Large intestine (tissue), 3 donors: ENCODE data around the gene CTSD. TPM values are rescaled to one million over a fixed set of nuclear protein-coding genes. Genes with fewer than 3 reads are reported as not detected.

ENCODE experiments used
- DNase-seq, 2 donors: peaks; one replicate each; pipeline versions ENCODE4 v3.0.0 to v3.0.0-alpha.2; 2013
- H3K27ac ChIP-seq: one replicate; pipeline ENCODE4 v1.5.1; 2013; ENCODE audit warnings: low read length
- H3K27me3 ChIP-seq: 2 replicates; pipeline ENCODE4 v1.6.1; 2013; ENCODE audit warnings: low read length; ENCODE audit not compliant: control insufficient read depth, insufficient read depth
- H3K36me3 ChIP-seq: 2 replicates; pipeline ENCODE4 v1.6.1; 2013; ENCODE audit warnings: low read length; ENCODE audit not compliant: control insufficient read depth, insufficient read depth
- H3K4me1 ChIP-seq: one replicate; pipeline ENCODE4 v1.6.1; 2013; ENCODE audit warnings: low read length; ENCODE audit not compliant: control insufficient read depth, insufficient read depth
- H3K4me3 ChIP-seq: one replicate; pipeline ENCODE4 v1.5.1; 2013; ENCODE audit warnings: low read length
- H3K9me3 ChIP-seq: one replicate; pipeline ENCODE4 v1.6.1; 2013; ENCODE audit warnings: mild to moderate bottlenecking, low read depth, low read length, moderate library complexity; ENCODE audit not compliant: control insufficient read depth
- WGBS: methylation state at CpG from one replicate; pipeline ENCODE4 v1.1.5; 2013; ENCODE audit warnings: low lambda C conversion rate; ENCODE audit not compliant: insufficient coverage; 5-methylcytosine and 5-hydroxymethylcytosine counted together
- polyA plus RNA-seq: library from polyadenylated mRNA; unstranded; fragments of 120-200 nt; gene quantifications from one replicate; pipeline ENCODE4 v1.2.1, GENCODE V29; 2013

CTSD gene
- polyA plus RNA-seq, 1 donor = 341 TPM

DNA sequence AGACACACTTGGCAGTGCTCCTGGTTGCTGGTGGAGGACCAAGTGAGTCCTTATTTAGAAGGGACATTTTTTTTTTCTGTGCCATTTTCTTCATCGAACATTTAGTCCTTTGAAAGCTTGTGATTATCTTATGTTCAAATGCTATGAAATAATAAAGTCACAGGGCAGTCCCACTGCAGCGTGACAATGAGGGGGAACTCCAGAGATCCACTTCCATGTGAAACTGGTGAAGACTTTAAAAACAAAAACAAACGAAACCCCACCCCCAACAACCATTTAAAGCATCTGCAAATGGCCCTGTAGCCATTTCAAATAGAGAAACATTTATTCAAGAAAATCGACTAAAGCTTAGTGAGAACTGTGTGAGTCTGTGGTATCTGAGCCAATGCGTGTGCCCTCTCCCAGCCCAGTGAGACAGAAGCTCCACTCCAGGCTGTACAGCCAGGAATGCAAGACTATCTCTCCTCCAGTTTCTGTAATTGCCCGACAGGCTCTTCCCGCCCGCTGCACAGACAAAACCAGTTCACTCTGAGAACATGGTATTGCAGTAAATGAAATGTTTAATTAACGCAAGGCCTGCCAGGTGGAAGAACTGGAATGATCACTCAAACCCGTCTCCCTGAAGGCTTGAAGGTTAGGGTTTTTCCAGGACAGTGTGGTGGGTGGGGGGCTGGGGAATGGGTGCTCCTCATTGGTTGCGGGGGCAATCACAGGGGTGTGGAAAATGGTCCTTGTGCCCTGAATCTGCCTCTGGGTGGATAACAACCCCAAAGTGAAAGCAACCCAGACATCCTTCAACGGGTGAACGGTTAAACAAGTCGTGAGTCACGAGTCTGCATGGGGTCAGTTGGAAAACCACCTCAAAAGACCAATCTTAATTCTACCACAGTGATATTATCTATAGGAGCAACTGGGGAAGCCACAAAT, 58.3 kb downstream of the CTSD start:
- WGBS = 80% methylated on average over 1 of the region's 15 CpGs

DNA sequence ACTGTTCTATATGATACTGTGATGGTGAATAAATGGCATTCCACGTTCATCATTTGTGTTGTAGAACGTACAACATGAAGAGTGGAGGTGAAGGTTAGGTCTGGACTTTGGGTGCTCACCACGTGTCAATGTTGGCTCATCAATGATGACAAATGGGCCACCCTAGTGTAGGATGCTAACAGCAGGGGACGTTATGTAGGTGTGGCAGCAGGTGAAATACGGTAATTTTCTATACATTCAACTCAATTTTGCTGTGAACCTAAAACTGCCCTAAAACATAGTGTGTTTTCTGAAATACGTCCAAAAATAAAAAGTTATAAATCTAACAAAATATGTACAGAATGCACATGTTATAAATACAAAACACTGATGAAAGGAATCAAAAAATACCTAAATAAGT, 60.6 kb downstream of the CTSD start:
- Histone ChIP-seq H3K36me3 (no peaks in the 10 kb centered on the region), H3K4me3 (no peak overlapping the region), H3K4me1 (no peaks in the 10 kb centered on the region), H3K27ac (no peak overlapping the region), H3K9me3 (peaks cover 4% of the 10 kb centered on the region), H3K27me3 (peaks cover 9% of the 10 kb centered on the region)
- no peak for DNase-seq
- WGBS = 100% methylated on average over 1 of the region's 6 CpGs

More for the DNA sequence above, 58.3 kb downstream of the CTSD start:
- no peak overlapping the region for H3K27ac ChIP-seq
- no peak overlapping the region for H3K4me3 ChIP-seq
- DNase-seq = no peak
- no peaks in the 10 kb centered on the region for H3K4me1 ChIP-seq
- H3K36me3 ChIP-seq = no peaks in the 10 kb centered on the region
- peaks cover 13% of the 10 kb centered on the region for H3K27me3 ChIP-seq
- peaks cover 4% of the 10 kb centered on the region for H3K9me3 ChIP-seq

Other genes starting within 250 kb of the CTSD start
- gene DUSP8, start 191.7 kb downstream of the CTSD start, polyA plus RNA-seq = 16.9 TPM
- 3.0 TPM for gene KRTAP5-1, start 178.6 kb downstream of the CTSD start, polyA plus RNA-seq
- 0.42 TPM for gene KRTAP5-2, start 165.6 kb downstream of the CTSD start, polyA plus RNA-seq
- gene KRTAP5-3, start 155.5 kb downstream of the CTSD start, polyA plus RNA-seq = not detected
- gene KRTAP5-4, start 141.8 kb downstream of the CTSD start, polyA plus RNA-seq = not detected
- 0.18 TPM for gene KRTAP5-5, start 134.2 kb downstream of the CTSD start, polyA plus RNA-seq
- not detected for gene KRTAP5-6, start 66.7 kb downstream of the CTSD start, polyA plus RNA-seq
- gene IFITM10, start 13.3 kb downstream of the CTSD start, polyA plus RNA-seq = 0.67 TPM
- gene SYT8, start 71.1 kb upstream of the CTSD start, polyA plus RNA-seq = 2.7 TPM
- 5.2 TPM for gene TNNI2, start 75.1 kb upstream of the CTSD start, polyA plus RNA-seq
- gene LSP1, start 89.2 kb upstream of the CTSD start, polyA plus RNA-seq = 20.5 TPM
- gene PRR33, start 128.0 kb upstream of the CTSD start, polyA plus RNA-seq = 0.67 TPM
- 11.9 TPM for gene TNNT3, start 155.8 kb upstream of the CTSD start, polyA plus RNA-seq
- gene MRPL23, start 183.4 kb upstream of the CTSD start, polyA plus RNA-seq = 70.2 TPM
- 4,676 TPM for gene H19, start 233.9 kb upstream of the CTSD start, polyA plus RNA-seq